GM12878 (cell line): ENCODE measurements around the gene MMP24. TPM values are rescaled to one million over a fixed set of nuclear protein-coding genes. Genes with fewer than 3 reads are reported as not detected.

Source experiments
- ATAC-seq: fragments of 200-7000 bp; cut with Tn5 transposase; 3 replicates; pipeline ENCODE4 v1.9.1; 2020; ENCODE audit warnings: mild to moderate bottlenecking, moderate library complexity
- BruUV-seq: library from RNA; stranded (reverse); fragments of 400-500 nt; replicated peaks from 2 replicates; lab custom pipeline; 2021; lab: Mats Ljungman, UMichigan
- CTCF ChIA-PET: fragments of 300-600 bp; sonication (Branson Sonifier 250); formaldehyde crosslinking; extraction: SDS; loops from one replicate; lab custom pipeline; 2021; ENCODE audit warnings: inconsistent platforms; lab: Yijun Ruan, JAX
- POLR2A ChIA-PET: fragments of 350-600 bp; formaldehyde crosslinking; extraction: SDS; loops from one replicate; lab custom pipeline; 2021; ENCODE audit warnings: inconsistent platforms; lab: Charles Lee
- RAD21 ChIA-PET: fragments of 300-600 bp; sonication (Branson Sonifier 250); formaldehyde crosslinking; loops from one replicate; lab custom pipeline; 2023; ENCODE audit warnings: antibody characterized with exemption; ENCODE audit not compliant: unreplicated experiment; lab: Charles Lee
- SMC1A ChIA-PET: fragments of 300-600 bp; sonication (Branson Sonifier 250); formaldehyde crosslinking; loops from one replicate; lab custom pipeline; 2023; ENCODE audit not compliant: unreplicated experiment, uncharacterized antibody; lab: Charles Lee
- DNase-seq: peaks from one replicate; pipeline ENCODE4 v3.0.0-alpha.2; 2011; ENCODE audit warnings: low read depth, low spot score
- FAIRE-seq: peaks from 3 replicates; lab custom pipeline; 2011; peaks lifted over from hg19 to GRCh38; lab: Jason Lieb, UNC
- H2AFZ ChIP-seq: 2 replicates; pipeline ENCODE4 v1.6.0; 2011; ENCODE audit warnings: low read depth, low read length, control low read depth; ENCODE audit not compliant: control insufficient read depth
- H3K27ac ChIP-seq: 2 replicates; pipeline ENCODE4 v1.5.1; 2011; ENCODE audit warnings: control low read depth; ENCODE audit not compliant: control insufficient read depth, insufficient read depth
- H3K27me3 ChIP-seq, 2 experiments: replicated peaks in 1 of 2; 2 replicates each; pipeline versions ENCODE4 v1.6.0 to v1.6.1; 2011; ENCODE audit warnings: low read length in 1 of 2; ENCODE audit not compliant: control insufficient read depth in 2 of 2, insufficient read depth in 2 of 2
- H3K36me3 ChIP-seq, 2 experiments: 2 replicates each; pipeline ENCODE4 v1.5.1; 2011; ENCODE audit warnings: low read length in 1 of 2; ENCODE audit not compliant: control insufficient read depth in 2 of 2, insufficient read depth in 2 of 2
- H3K4me1 ChIP-seq: 2 replicates; pipeline ENCODE4 v1.6.1; 2011; ENCODE audit warnings: mild to moderate bottlenecking, low read length, moderate library complexity, mixed read lengths; ENCODE audit not compliant: control insufficient read depth, insufficient read depth
- H3K4me2 ChIP-seq: 2 replicates; pipeline ENCODE4 v1.6.0; 2011; ENCODE audit warnings: control low read depth; ENCODE audit not compliant: control insufficient read depth, insufficient read depth
- H3K4me3 ChIP-seq: fragments of 200-600 bp; sonication (generic); 2 replicates; pipeline ENCODE4 v1.5.1; 2016
- H3K79me2 ChIP-seq: 2 replicates; pipeline ENCODE4 v1.6.0; 2011; ENCODE audit warnings: low read length; ENCODE audit not compliant: control insufficient read depth, insufficient read depth
- H3K9ac ChIP-seq: 2 replicates; pipeline ENCODE4 v1.8.0; 2011; ENCODE audit warnings: low read length, control low read depth, mixed read lengths; ENCODE audit not compliant: control insufficient read depth, insufficient read depth
- H3K9me3 ChIP-seq: replicated peaks from 3 replicates; pipeline ENCODE4 v1.5.1; 2011; ENCODE audit warnings: mild to moderate bottlenecking, low read length; ENCODE audit not compliant: control insufficient read depth, insufficient read depth
- H4K20me1 ChIP-seq: 2 replicates; pipeline ENCODE4 v1.6.0; 2011; ENCODE audit not compliant: control insufficient read depth, insufficient read depth
- CHD4 ChIP-seq: fragments of 200-600 bp; sonication (generic); IDR thresholded peaks from 2 replicates; pipeline ENCODE4 v1.6.1; 2016; ENCODE audit warnings: mild to moderate bottlenecking
- CREB1 ChIP-seq: IDR thresholded peaks from 2 replicates; pipeline ENCODE4 v1.6.1; 2012; ENCODE audit warnings: low read depth, mild to moderate bottlenecking, inconsistent platforms
- MEF2A ChIP-seq: IDR thresholded peaks from 2 replicates; pipeline ENCODE4 v1.6.1; 2011; ENCODE audit warnings: low read depth, mild to moderate bottlenecking, low read length, moderate library complexity; ENCODE audit not compliant: insufficient read depth
- MYB ChIP-seq: fragments of 150-350 bp; IDR thresholded peaks from 2 replicates; pipeline ENCODE4 v1.6.1; 2014; ENCODE audit warnings: mild to moderate bottlenecking, low read depth, low read length, borderline replicate concordance
- NFIC ChIP-seq: IDR thresholded peaks from 2 replicates; pipeline ENCODE4 v1.6.1; 2012; ENCODE audit warnings: low read depth, mild to moderate bottlenecking, inconsistent platforms, low read length, moderate library complexity
- NR2C1 ChIP-seq: fragments of 450-650 bp; IDR thresholded peaks from 2 replicates; pipeline ENCODE4 v1.6.1; 2017; ENCODE audit warnings: antibody characterized with exemption, mild to moderate bottlenecking, moderate library complexity
- RELB ChIP-seq: fragments of 450-650 bp; IDR thresholded peaks from 2 replicates; pipeline ENCODE4 v1.6.1; 2017; ENCODE audit warnings: low read depth, mild to moderate bottlenecking, moderate library complexity
- TCF12 ChIP-seq: IDR thresholded peaks from 2 replicates; pipeline ENCODE4 v1.6.1; 2011; ENCODE audit warnings: low read depth, mild to moderate bottlenecking, low read length
- YY1 ChIP-seq: IDR thresholded peaks from 2 replicates; pipeline ENCODE4 v1.6.1; 2011; ENCODE audit warnings: low read depth, mild to moderate bottlenecking, low read length
- ZNF592 ChIP-seq: fragments of 450-650 bp; IDR thresholded peaks from 2 replicates; pipeline ENCODE4 v1.6.1; 2017; ENCODE audit warnings: mild to moderate bottlenecking, moderate library complexity
- ZSCAN29 ChIP-seq: fragments of 450-650 bp; IDR thresholded peaks from 2 replicates; pipeline ENCODE4 v1.6.1; 2017; ENCODE audit warnings: mild to moderate bottlenecking, moderate library complexity
- WGBS: methylation state at CpG from one replicate; pipeline ENCODE4 v1.1.6; 2016; ENCODE audit warnings: low lambda C conversion rate; ENCODE audit not compliant: insufficient replicate concordance, insufficient coverage; ENCODE audit errors: missing lambda C conversion rate; 5-methylcytosine and 5-hydroxymethylcytosine counted together
- in situ Hi-C: fragments of 300-500 bp; cut with MboI; formaldehyde crosslinking; loops from 9 replicates; pipeline ENCODE4 v1.14.3; 2018; ENCODE audit warnings: mixed read lengths
- intact Hi-C: fragments of 100-400 bp; cut with micrococcal nuclease; formaldehyde crosslinking; loops from one replicate; pipeline ENCODE4 v1.14.2; 2022; ENCODE audit not compliant: unreplicated experiment
- polyA plus RNA-seq, 11 experiments: library from polyadenylated mRNA; depleted of rRNA in 4 of 11; unstranded in 6 of 11; stranded (reverse) in 5 of 11; fragments of >200 nt; fragmentation: Nextera tagmentation in 4 of 11; fragmentation: Illumina TruSeq in 1 of 11; extraction: Ambion mirVana in 4 of 11; extraction: Trizol in 1 of 11; gene quantifications; 1 replicate in 1 of 11; 2 replicates in 10 of 11; pipeline versions ENCODE4 v1.2.1 to v1.2.3, GENCODE V29; 2011 to 2016; ENCODE audit warnings: inconsistent platforms in 2 of 11, missing spikeins in 2 of 11, low read depth in 1 of 11
- total RNA-seq, 4 experiments: library from RNA; depleted of rRNA in 3 of 4; stranded (reverse); fragments of >200 nt in 3 of 4; fragmentation: Illumina TruSeq in 1 of 4; extraction: Trizol in 1 of 4; gene quantifications; 2 replicates each; pipeline versions ENCODE4 v1.2.1 to v1.2.3, GENCODE V29; 2013 to 2021

Gene MMP24
- total and polyA plus RNA-seq, 10 of the 15 experiments (the other 5 are each of a cell fraction or from before 2014, with no cell fraction given), result 0.01 to 0.11 (median 0.04) TPM; not detected in 5

GRCh38 chr20:35215066-35215956 lies 11.2 kb upstream of the MMP24 start:
- DNase-seq, result no peak
- Histone ChIP-seq H3K4me2 (no peak overlapping the region), H3K27me3 (no peaks in the 10 kb centered on the region), H3K27ac (no peak overlapping the region), H4K20me1 (no peaks in the 10 kb centered on the region; the same call in 1 of the 2 replicates), H3K36me3 (no peaks in the 10 kb centered on the region)
- SMC1A ChIA-PET, result no interaction called here
- intact Hi-C loops, result no loop called here
- no peak for TF ChIP-seq MYB
- no peak for TF ChIP-seq CHD4
- no peak for TF ChIP-seq CREB1
- no peak for TF ChIP-seq NR2C1
- TF ChIP-seq NFIC, result no peak
- TF ChIP-seq MEF2A, result no peak
- TF ChIP-seq YY1, result no peak
- no peak for TF ChIP-seq RELB
- no peak for TF ChIP-seq ZNF592
- TF ChIP-seq ZSCAN29, result no peak
- no peak for TF ChIP-seq TCF12
- TF ChIP-seq, all 136 proteins: peak for 0
- H3K9ac ChIP-seq, result no peak overlapping the region
- ChIA-PET CTCF (interaction anchor here (2.0 kb wide), 1 partner anchor 70 kb away, joined by 7 read pairs; no protein-coding TSS in a partner anchor), POLR2A (no interaction called here), RAD21 (interaction anchor here (2.3 kb wide), 1 partner anchor 70 kb away, joined by 5 read pairs; no protein-coding TSS in a partner anchor)
- no peak for FAIRE-seq
- H3K79me2 ChIP-seq, result no peaks in the 10 kb centered on the region
- 54% methylated on average over 12 of the region's 12 CpGs for WGBS
- in situ Hi-C loops, result no loop called here
- H2AFZ ChIP-seq, result no peak overlapping the region
- no peak overlapping the region for H3K4me3 ChIP-seq
- no peaks in the 10 kb centered on the region for H3K9me3 ChIP-seq
- BruUV-seq, result no TSS peak
- ATAC-seq, result no peak
- H3K4me1 ChIP-seq, result no peaks in the 10 kb centered on the region
